ENCODE data around the gene IGF1. TPM values are rescaled to one million over a fixed set of nuclear protein-coding genes. Genes with fewer than 3 reads are reported as not detected.

IGF1 gene
- total RNA-seq, 6 donors from 2014 or later: 1.0 to 23.9 (median 5.0) TPM

DNA sequence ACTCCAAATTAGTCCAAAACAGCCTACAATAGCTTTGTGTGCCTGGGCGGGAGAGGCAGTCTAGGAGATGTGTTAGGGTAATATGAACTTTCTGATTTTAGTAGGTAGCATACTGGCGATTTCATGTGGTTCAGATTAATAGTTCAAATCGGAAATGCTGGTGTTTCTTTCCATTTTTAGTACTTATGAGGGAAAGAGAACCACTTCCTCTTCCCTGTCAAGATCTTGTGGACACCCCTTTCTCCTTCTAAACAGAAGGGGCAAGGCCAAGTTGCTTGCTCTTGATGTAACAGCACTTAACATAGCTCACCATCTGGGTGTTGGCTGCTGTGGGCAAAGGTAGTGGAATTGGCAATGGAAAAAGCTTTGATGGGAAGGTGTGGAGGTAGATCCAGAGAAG, 32.2 kb upstream of the IGF1 start:
- Histone ChIP-seq H3K9me3 (no peaks in the 10 kb centered on the region), H3K4me1 (no peaks in the 10 kb centered on the region), H3K27ac (no peak overlapping the region), H3K36me3 (no peaks in the 10 kb centered on the region), H3K4me3 (no peak overlapping the region), H3K27me3 (no peaks in the 10 kb centered on the region)
- WGBS, 2 donors: 52 to 74% methylated on average over 3 of the region's 3 CpGs
- no peak for ATAC-seq (ENCODE audit: low FRiP score in 2 of 2)
- TF ChIP-seq POLR2AphosphoS5 (IDR thresholded peaks at IDR 0.05) (no peak), CTCF (IDR thresholded peaks at IDR 0.05) (no peak), POLR2A (IDR thresholded peaks at IDR 0.05) (no peak), EP300 (IDR thresholded peaks at IDR 0.05) (no peak)
- no peak for DNase-seq

DNA sequence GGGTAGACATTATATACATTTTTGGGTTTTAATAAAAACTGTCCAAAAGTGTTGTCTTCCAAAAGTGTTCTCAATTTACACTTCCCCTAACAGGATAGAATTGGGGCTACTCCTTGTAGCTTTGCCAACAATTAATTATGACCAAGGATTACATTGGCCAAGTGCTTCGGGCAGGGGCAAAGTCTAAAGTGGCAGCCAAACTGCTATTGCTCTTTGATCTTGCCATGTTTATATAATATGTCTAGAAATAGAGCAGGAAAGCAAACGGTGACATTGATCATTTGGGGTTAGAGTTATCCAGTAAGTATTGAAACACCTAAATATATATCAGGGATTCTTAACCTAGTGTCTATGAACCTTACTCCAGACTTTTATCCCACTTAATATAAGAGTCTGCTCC, 31.2 kb upstream of the IGF1 start:
- no peak for DNase-seq
- Histone ChIP-seq H3K4me1 (no peaks in the 10 kb centered on the region), H3K4me3 (no peak overlapping the region), H3K36me3 (no peaks in the 10 kb centered on the region), H3K9me3 (no peaks in the 10 kb centered on the region), H3K27me3 (no peaks in the 10 kb centered on the region), H3K27ac (no peak overlapping the region)
- TF ChIP-seq POLR2A (IDR thresholded peaks at IDR 0.05) (no peak), EP300 (IDR thresholded peaks at IDR 0.05) (no peak), POLR2AphosphoS5 (IDR thresholded peaks at IDR 0.05) (no peak), CTCF (IDR thresholded peaks at IDR 0.05) (no peak)
- ATAC-seq (ENCODE audit: low FRiP score in 2 of 2): no peak
- 51 to 59% methylated on average over 2 of the region's 2 CpGs for WGBS, 2 donors

- H3K27me3 ChIP-seq: no peaks in the 10 kb centered on the region
- no peak for TF ChIP-seq CTCF (IDR thresholded peaks at IDR 0.05)
- TF ChIP-seq POLR2AphosphoS5 (IDR thresholded peaks at IDR 0.05): no peak
- TF ChIP-seq POLR2A (IDR thresholded peaks at IDR 0.05): no peak
- no peak for TF ChIP-seq EP300 (IDR thresholded peaks at IDR 0.05)
- H3K9me3 ChIP-seq: no peaks in the 10 kb centered on the region
- ATAC-seq (ENCODE audit: low FRiP score in 2 of 2) (no peak), DNase-seq (no peak)
- no peaks in the 10 kb centered on the region for H3K36me3 ChIP-seq
- H3K4me3 ChIP-seq: no peak overlapping the region
- no peaks in the 10 kb centered on the region for H3K4me1 ChIP-seq
- 34 to 54% methylated on average over 3 of the region's 3 CpGs for WGBS, 2 donors
- H3K27ac ChIP-seq: no peak overlapping the region
These were observed 30.1 kb upstream of the IGF1 start for GRCh38 chr12:102510463-102510862.

GRCh38 chr12:102510031-102510430, 29.7 kb upstream of the IGF1 start:
- no peak for TF ChIP-seq EP300 (IDR thresholded peaks at IDR 0.05)
- no peak for TF ChIP-seq CTCF (IDR thresholded peaks at IDR 0.05)
- TF ChIP-seq POLR2A (IDR thresholded peaks at IDR 0.05): no peak
- TF ChIP-seq POLR2AphosphoS5 (IDR thresholded peaks at IDR 0.05): no peak
- ATAC-seq (ENCODE audit: low FRiP score in 2 of 2): no peak
- H3K27ac ChIP-seq: no peak overlapping the region
- no peak for DNase-seq
- H3K27me3 ChIP-seq: no peaks in the 10 kb centered on the region
- H3K36me3 ChIP-seq: no peaks in the 10 kb centered on the region
- no peak overlapping the region for H3K4me3 ChIP-seq
- whole genome bisulfite sequencing, 2 donors: 68 to 83% methylated on average over 1 of the region's 1 CpG
- H3K9me3 ChIP-seq: no peaks in the 10 kb centered on the region
- H3K4me1 ChIP-seq: no peaks in the 10 kb centered on the region

DNA sequence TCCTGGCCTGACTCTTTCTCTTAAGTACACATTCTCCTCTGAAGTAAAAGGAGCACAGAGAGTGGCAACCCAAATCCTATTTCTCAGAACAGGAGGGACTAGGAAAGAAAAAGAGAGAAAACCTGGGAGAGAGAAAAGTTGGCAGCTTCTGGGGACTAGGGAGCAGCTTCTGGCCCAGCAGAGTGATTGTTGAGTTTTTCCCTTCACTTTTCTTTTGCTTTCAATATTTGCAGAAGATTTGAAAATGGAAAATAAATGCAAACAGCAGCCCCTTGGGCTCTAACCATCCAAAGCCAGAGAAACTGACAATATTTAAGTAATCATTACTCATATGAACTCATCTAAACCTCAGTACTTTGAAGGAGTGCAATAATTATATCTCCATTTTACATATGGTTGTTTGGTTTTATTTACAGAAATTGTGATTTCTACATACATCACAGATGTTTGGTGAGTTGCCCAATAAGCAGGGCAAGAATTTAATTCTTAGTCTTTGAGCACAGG, 28.8 kb upstream of the IGF1 start:
- no peak for TF ChIP-seq POLR2A (IDR thresholded peaks at IDR 0.05)
- TF ChIP-seq EP300 (IDR thresholded peaks at IDR 0.05): no peak
- no peak for TF ChIP-seq POLR2AphosphoS5 (IDR thresholded peaks at IDR 0.05)
- TF ChIP-seq CTCF (IDR thresholded peaks at IDR 0.05): no peak
- ATAC-seq (ENCODE audit: low FRiP score in 2 of 2): no peak
- no peaks in the 10 kb centered on the region for H3K9me3 ChIP-seq
- H3K27me3 ChIP-seq: no peaks in the 10 kb centered on the region
- no peak for DNase-seq
- no peak overlapping the region for H3K27ac ChIP-seq
- no peaks in the 10 kb centered on the region for H3K36me3 ChIP-seq
- no peaks in the 10 kb centered on the region for H3K4me1 ChIP-seq
- H3K4me3 ChIP-seq: no peak overlapping the region

All from upper lobe of left lung (tissue), 6 donors.